HUES48 (cell line): Measurements from ENCODE around the gene POP4.

ENCODE experiments used
- H3K27ac ChIP-seq: one replicate; pipeline ENCODE4 v1.7.0; 2013; ENCODE audit warnings: low read depth, low read length, inconsistent platforms
- H3K27me3 ChIP-seq: 2 replicates; pipeline ENCODE4 v1.6.1; 2013; ENCODE audit warnings: mild to moderate bottlenecking, low read length; ENCODE audit not compliant: control insufficient read depth, insufficient read depth
- H3K36me3 ChIP-seq: 2 replicates; pipeline ENCODE4 v1.6.1; 2013; ENCODE audit warnings: low read length; ENCODE audit not compliant: control insufficient read depth, insufficient read depth
- H3K4me1 ChIP-seq: 2 replicates; pipeline ENCODE4 v1.6.1; 2013; ENCODE audit warnings: mild to moderate bottlenecking, low read length; ENCODE audit not compliant: control insufficient read depth, insufficient read depth
- H3K4me3 ChIP-seq: 2 replicates; pipeline ENCODE4 v1.5.1; 2013; ENCODE audit warnings: mild to moderate bottlenecking, low read depth, low read length
- H3K9ac ChIP-seq: 2 replicates; pipeline ENCODE4 v1.6.1; 2013; ENCODE audit warnings: mild to moderate bottlenecking, low read depth, low read length, moderate library complexity
- H3K9me3 ChIP-seq: 2 replicates; pipeline ENCODE4 v1.6.1; 2013; ENCODE audit warnings: low read length; ENCODE audit not compliant: control insufficient read depth, insufficient read depth

The POP4 gene

DNA sequence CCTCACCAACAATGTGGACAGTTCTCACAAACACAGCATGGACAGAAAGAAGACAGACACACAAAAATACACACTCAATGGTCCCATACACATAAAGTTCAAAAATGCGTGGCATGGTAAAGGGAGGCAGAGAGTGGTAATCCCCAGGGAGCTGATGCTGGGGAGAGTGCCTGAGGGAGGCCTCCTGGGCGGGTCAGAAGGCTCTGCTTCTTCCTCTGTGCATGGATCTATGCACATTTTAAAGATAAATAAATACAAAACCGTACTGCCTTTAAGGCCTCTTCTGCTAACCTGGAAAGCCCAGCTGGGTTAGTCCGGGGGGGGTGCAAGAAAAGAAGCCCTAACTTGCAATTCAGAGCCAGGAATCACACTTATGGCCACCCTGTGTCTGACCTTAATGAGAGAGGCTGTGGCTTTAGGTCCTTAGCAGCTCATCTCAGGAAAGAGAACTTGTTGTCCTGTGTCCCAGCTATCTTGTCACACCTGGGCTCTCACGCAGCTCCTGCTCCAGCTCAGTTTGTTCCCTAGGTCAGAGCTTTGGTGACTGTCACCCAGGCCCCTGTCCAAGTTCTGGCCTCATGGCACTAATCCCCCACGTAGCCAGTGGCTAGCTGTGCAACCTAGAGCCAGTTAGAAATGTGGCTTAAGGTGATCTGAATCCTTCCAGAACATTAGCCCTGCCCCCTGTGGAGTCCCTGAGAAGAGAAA is 28.5 kb downstream of the POP4 start:
- Histone ChIP-seq H3K27me3 (no peaks in the 10 kb centered on the region), H3K9ac (no peak overlapping the region), H3K36me3 (no peaks in the 10 kb centered on the region), H3K4me3 (no peak overlapping the region), H3K9me3 (no peaks in the 10 kb centered on the region), H3K27ac (no peak overlapping the region), H3K4me1 (no peaks in the 10 kb centered on the region)

DNA sequence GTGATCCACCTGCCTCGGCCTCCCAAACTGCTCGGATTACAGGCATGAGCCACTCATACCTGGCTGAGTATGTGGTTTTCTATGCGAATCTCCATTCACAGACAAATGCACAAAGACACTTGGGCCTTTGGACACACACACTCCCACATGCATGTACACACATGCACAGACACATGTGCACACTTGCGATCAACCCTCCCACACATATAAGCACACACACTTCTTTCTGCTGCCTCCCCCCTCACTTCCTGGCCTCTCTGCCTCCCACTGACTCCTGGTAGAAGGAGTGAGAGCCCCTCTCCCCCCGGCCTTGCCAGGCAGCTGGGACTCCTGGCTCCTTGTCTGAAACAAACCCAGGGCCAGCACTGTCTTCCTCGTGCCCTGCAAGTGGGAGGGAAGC is 29.9 kb downstream of the POP4 start:
- H3K27ac ChIP-seq = no peak overlapping the region

GRCh38 chr19:29636553-29637360 is 30.7 kb downstream of the POP4 start:
- Histone ChIP-seq H3K4me1 (no peaks in the 10 kb centered on the region), H3K9ac (no peak overlapping the region), H3K4me3 (no peak overlapping the region), H3K27me3 (no peaks in the 10 kb centered on the region), H3K36me3 (no peaks in the 10 kb centered on the region), H3K27ac (no peak overlapping the region), H3K9me3 (no peaks in the 10 kb centered on the region)

More for the DNA sequence above, 29.9 kb downstream of the POP4 start:
- Histone ChIP-seq H3K4me1 (no peaks in the 10 kb centered on the region), H3K9ac (no peak overlapping the region), H3K9me3 (no peaks in the 10 kb centered on the region), H3K4me3 (no peak overlapping the region), H3K27me3 (no peaks in the 10 kb centered on the region), H3K36me3 (no peaks in the 10 kb centered on the region)

DNA sequence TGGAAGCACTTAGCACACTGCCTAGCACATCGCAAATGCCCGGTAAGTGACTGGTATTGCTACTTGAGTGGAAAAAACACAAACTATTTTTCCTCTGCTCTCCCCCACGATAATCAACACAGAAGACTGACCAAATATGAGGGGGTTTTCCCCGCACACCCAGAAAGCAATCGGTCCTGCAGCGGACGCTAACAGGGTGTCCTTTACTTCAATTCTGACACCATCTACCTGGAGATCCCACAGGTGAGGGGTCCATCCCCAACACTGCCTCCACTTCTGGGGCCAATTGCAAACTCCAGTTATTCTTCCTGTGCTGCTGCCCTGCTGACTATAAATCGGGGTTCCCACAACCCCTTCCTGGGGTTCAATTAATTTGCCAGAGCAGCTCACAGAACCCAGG is 33.0 kb downstream of the POP4 start:
- Histone ChIP-seq H3K4me1 (no peaks in the 10 kb centered on the region), H3K27me3 (no peaks in the 10 kb centered on the region), H3K9me3 (no peaks in the 10 kb centered on the region), H3K9ac (no peak overlapping the region), H3K27ac (no peak overlapping the region), H3K4me3 (no peak overlapping the region), H3K36me3 (no peaks in the 10 kb centered on the region)

DNA sequence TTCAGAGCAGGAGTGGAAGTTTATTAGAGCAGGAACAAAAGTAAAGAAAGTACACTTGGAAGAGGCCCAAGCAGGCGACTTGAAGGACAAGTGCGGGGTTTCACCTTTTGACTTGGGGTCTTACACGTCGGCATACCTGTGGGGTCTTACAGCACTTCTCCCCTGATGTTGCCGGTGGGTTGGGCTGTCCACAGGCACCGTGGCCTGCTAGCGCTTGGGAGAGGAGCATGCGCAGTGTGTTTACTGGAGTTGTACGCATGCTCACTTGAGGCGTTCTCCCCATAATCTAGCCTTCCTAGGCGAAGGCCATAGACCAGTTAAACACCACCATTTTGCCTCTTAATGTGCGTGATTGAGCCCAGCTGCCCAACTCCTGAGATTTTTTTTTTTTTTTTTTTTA is 34.1 kb downstream of the POP4 start:
- Histone ChIP-seq H3K36me3 (no peaks in the 10 kb centered on the region), H3K4me3 (no peak overlapping the region), H3K4me1 (peaks cover 5% of the 10 kb centered on the region; the same call in 1 of the 2 replicates), H3K27me3 (no peaks in the 10 kb centered on the region), H3K9me3 (no peaks in the 10 kb centered on the region), H3K9ac (no peak overlapping the region), H3K27ac (no peak overlapping the region)

DNA sequence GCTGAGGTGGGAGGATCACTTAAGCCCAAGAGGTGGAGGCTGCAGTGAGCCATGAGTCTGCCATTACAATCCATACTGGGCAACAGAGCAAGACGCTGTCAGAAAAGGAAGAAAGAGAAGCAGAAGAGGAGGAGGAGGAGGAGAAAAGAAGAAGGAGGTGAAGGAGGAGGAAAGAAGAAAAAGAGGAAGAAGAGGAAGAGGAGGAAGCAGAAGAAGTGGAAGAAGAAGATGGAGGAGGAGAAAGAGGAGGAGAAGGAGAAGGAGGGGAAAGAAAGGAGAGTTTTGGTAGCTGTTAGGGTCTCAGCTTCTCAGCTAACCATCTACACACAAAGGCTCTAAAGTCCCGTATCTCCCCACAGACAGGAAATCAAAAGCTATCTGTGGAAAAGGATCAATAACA is 35.5 kb downstream of the POP4 start:
- Histone ChIP-seq H3K27ac (no peak overlapping the region), H3K27me3 (no peaks in the 10 kb centered on the region), H3K36me3 (no peaks in the 10 kb centered on the region), H3K9ac (no peak overlapping the region), H3K9me3 (no peaks in the 10 kb centered on the region), H3K4me3 (no peak overlapping the region), H3K4me1 (peaks cover 17% of the 10 kb centered on the region)

GRCh38 chr19:29643361-29643935 is 37.4 kb downstream of the POP4 start:
- peaks cover 17% of the 10 kb centered on the region for H3K4me1 ChIP-seq
- no peaks in the 10 kb centered on the region for H3K9me3 ChIP-seq
- H3K27ac ChIP-seq = no peak overlapping the region
- no peaks in the 10 kb centered on the region for H3K27me3 ChIP-seq
- H3K4me3 ChIP-seq = no peak overlapping the region
- H3K9ac ChIP-seq = no peak overlapping the region
- H3K36me3 ChIP-seq = no peaks in the 10 kb centered on the region

- peaks cover 17% of the 10 kb centered on the region for H3K4me1 ChIP-seq
- H3K9ac ChIP-seq = no peak overlapping the region
- no peaks in the 10 kb centered on the region for H3K36me3 ChIP-seq
- no peak overlapping the region for H3K27ac ChIP-seq
- no peaks in the 10 kb centered on the region for H3K9me3 ChIP-seq
- H3K27me3 ChIP-seq = no peaks in the 10 kb centered on the region
- no peak overlapping the region for H3K4me3 ChIP-seq
Observed at GRCh38 chr19:29644210-29644609, 38.1 kb downstream of the POP4 start.

DNA sequence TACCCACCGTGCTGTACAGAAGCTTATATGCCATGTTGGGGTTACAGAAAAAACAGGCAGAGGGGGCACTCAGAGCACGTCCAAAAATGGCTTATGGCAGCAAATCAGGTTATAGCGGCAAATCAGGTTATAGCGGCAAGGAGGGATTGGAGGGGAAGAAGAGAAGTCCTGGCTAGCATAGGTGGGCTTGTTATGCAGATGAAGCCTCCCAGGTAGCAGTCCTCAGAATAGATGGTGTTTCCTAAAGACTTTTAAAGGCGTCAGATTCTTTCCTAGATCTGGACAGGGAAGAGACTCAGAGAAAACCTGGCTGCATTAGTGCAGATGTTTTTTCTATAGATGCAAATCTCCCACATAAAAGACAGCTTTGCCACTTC is 39.4 kb downstream of the POP4 start:
- Histone ChIP-seq H3K27me3 (no peaks in the 10 kb centered on the region), H3K9me3 (no peaks in the 10 kb centered on the region), H3K4me1 (peaks cover 17% of the 10 kb centered on the region), H3K9ac (no peak overlapping the region), H3K27ac (no peak overlapping the region), H3K36me3 (no peaks in the 10 kb centered on the region), H3K4me3 (no peak overlapping the region)

GRCh38 chr19:29645911-29646310 is 39.8 kb downstream of the POP4 start:
- Histone ChIP-seq H3K27me3 (no peaks in the 10 kb centered on the region), H3K27ac (no peak overlapping the region), H3K36me3 (no peaks in the 10 kb centered on the region), H3K4me1 (peaks cover 17% of the 10 kb centered on the region), H3K4me3 (no peak overlapping the region), H3K9ac (no peak overlapping the region), H3K9me3 (no peaks in the 10 kb centered on the region)

- Histone ChIP-seq H3K9me3 (no peaks in the 10 kb centered on the region), H3K4me3 (no peak overlapping the region), H3K27me3 (no peaks in the 10 kb centered on the region)
Observed at GRCh38 chr19:29650772-29651387, 44.8 kb downstream of the POP4 start.

More at GRCh38 chr19:29650772-29651387, 44.8 kb downstream of the POP4 start:
- Histone ChIP-seq H3K27ac (no peak overlapping the region), H3K9ac (no peak overlapping the region), H3K36me3 (no peaks in the 10 kb centered on the region), H3K4me1 (peaks cover 5% of the 10 kb centered on the region)
